HUDEP-2 (cell line): ENCODE results near the gene AMY1C.
"Not testable (repeated sequence)": the region's sequence is repeated elsewhere in the genome, so short reads cannot be mapped to it uniquely, and the experiment has no call there.

Source experiments
- DNase-seq, 76 experiments: peaks; one replicate each; lab custom pipeline; 2025; ENCODE audit not compliant: unreplicated experiment in 76 of 76; lab: John Stamatoyannopoulos, UW

The AMY1C gene

GRCh38 chr1:103749598-103749997, at the start of gene AMY1C:
TSS of gene AMY1C (plus strand) at chr1:103749898. CDS start at chr1:103750470, 572 bp downstream.
- DNase-seq = not testable (repeated sequence)

GRCh38 chr1:103700669-103701068, 49.0 kb upstream of the AMY1C start:
- DNase-seq = not testable (repeated sequence)

GRCh38 chr1:103701256-103701655, 48.4 kb upstream of the AMY1C start:
- not testable (repeated sequence) for DNase-seq

GRCh38 chr1:103707670-103708069, 42.0 kb upstream of the AMY1C start:
- DNase-seq = not testable (repeated sequence)

GRCh38 chr1:103710381-103710780, 39.3 kb upstream of the AMY1C start:
- DNase-seq = not testable (repeated sequence)

- DNase-seq = not testable (repeated sequence)
Observed at GRCh38 chr1:103717404-103717803, 32.3 kb upstream of the AMY1C start.

- not testable (repeated sequence) for DNase-seq
Observed at GRCh38 chr1:103721473-103721872, 28.2 kb upstream of the AMY1C start.

- DNase-seq = not testable (repeated sequence)
Observed at GRCh38 chr1:103735334-103735733, 14.4 kb upstream of the AMY1C start.

GRCh38 chr1:103738031-103738430, 11.7 kb upstream of the AMY1C start:
- DNase-seq = not testable (repeated sequence)

- not testable (repeated sequence) for DNase-seq
Observed at GRCh38 chr1:103744449-103744848, 5.2 kb upstream of the AMY1C start.

GRCh38 chr1:103745040-103745439, 4.7 kb upstream of the AMY1C start:
- not testable (repeated sequence) for DNase-seq

GRCh38 chr1:103748273-103748672, 1.4 kb upstream of the AMY1C start:
- DNase-seq = not testable (repeated sequence)

- DNase-seq = no peak
Observed at GRCh38 chr1:103761896-103762295, 12.2 kb downstream of the AMY1C start.

- no peak for DNase-seq
Observed at GRCh38 chr1:103779932-103780331, 30.2 kb downstream of the AMY1C start.

- no peak for DNase-seq
Observed at GRCh38 chr1:103783944-103784377, 34.3 kb downstream of the AMY1C start.

- DNase-seq = peak in 1 of 76 experiments; percentile 0
Observed at GRCh38 chr1:103788377-103788776, 38.7 kb downstream of the AMY1C start.

- no peak for DNase-seq
Observed at GRCh38 chr1:103790172-103790571, 40.5 kb downstream of the AMY1C start.
